Fibroblast of mammary gland (primary cell): ENCODE measurements around the gene CACNA2D3.

Source experiments
- DNase-seq: peaks from one replicate; pipeline ENCODE4 v3.0.0-alpha.2; 2010; ENCODE audit warnings: low read depth
- H3K4me3 ChIP-seq: 2 replicates; pipeline ENCODE4 v1.5.1; 2011; ENCODE audit warnings: low read depth, mild to moderate bottlenecking, low read length, moderate library complexity; ENCODE audit not compliant: control insufficient read depth
- CTCF ChIP-seq: conservative IDR thresholded peaks from 2 replicates; pipeline ENCODE4 v1.5.1; 2011; ENCODE audit warnings: low read depth, low read length, inconsistent platforms; ENCODE audit not compliant: control insufficient read depth, insufficient read depth

The CACNA2D3 gene

GRCh38 chr3:54647721-54648120 lies 525.4 kb downstream of the CACNA2D3 start:
- TF ChIP-seq CTCF: no peak
- H3K4me3 ChIP-seq: no peak overlapping the region
- DNase-seq: no peak

- no peak overlapping the region for H3K4me3 ChIP-seq
- TF ChIP-seq CTCF: no peak
- no peak for DNase-seq
Measured at GRCh38 chr3:54649551-54649950, 527.2 kb downstream of the CACNA2D3 start.

GRCh38 chr3:54653456-54654195 lies 531.3 kb downstream of the CACNA2D3 start:
- DNase-seq: no peak

GRCh38 chr3:54654776-54655175 lies 532.4 kb downstream of the CACNA2D3 start:
- no peak overlapping the region for H3K4me3 ChIP-seq
- no peak for DNase-seq
- no peak for TF ChIP-seq CTCF

More at GRCh38 chr3:54653456-54654195, 531.3 kb downstream of the CACNA2D3 start:
- H3K4me3 ChIP-seq: no peak overlapping the region
- no peak for TF ChIP-seq CTCF

- no peak for TF ChIP-seq CTCF
- no peak overlapping the region for H3K4me3 ChIP-seq
- no peak for DNase-seq
Measured at GRCh38 chr3:54659347-54659746, 537.0 kb downstream of the CACNA2D3 start.

- no peak for DNase-seq
- TF ChIP-seq CTCF: no peak
- H3K4me3 ChIP-seq: no peak overlapping the region
Measured at GRCh38 chr3:54660714-54661132, 538.4 kb downstream of the CACNA2D3 start.

GRCh38 chr3:54661151-54661550 lies 538.8 kb downstream of the CACNA2D3 start:
- no peak for TF ChIP-seq CTCF
- no peak for DNase-seq
- no peak overlapping the region for H3K4me3 ChIP-seq
